GM04504 (cell line): Measurements from ENCODE around the gene SGCD.

ENCODE experiments used
- DNase-seq: peaks from one replicate; pipeline ENCODE4 v3.0.0-alpha.2; 2012; ENCODE audit warnings: low read depth

The SGCD gene

DNA sequence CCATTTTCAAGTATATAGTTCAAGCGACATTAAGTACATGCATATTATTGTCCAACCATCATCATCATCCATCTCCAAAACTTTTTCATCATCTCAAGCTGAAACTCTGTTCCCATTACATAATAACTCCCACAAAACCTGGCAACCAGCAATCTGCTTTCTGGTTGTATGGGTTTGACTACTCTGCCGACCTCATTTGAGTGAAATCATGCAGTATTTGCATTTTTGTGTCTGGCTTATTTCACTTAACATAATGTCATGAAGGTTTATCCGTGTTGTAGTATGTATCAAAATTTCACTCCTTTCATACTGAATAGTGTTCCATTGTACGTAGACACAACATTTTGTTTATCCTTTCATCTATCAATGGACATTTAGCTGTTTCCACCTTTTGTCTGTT, 74.8 kb downstream of the SGCD start:
- DNase-seq: no peak

DNA sequence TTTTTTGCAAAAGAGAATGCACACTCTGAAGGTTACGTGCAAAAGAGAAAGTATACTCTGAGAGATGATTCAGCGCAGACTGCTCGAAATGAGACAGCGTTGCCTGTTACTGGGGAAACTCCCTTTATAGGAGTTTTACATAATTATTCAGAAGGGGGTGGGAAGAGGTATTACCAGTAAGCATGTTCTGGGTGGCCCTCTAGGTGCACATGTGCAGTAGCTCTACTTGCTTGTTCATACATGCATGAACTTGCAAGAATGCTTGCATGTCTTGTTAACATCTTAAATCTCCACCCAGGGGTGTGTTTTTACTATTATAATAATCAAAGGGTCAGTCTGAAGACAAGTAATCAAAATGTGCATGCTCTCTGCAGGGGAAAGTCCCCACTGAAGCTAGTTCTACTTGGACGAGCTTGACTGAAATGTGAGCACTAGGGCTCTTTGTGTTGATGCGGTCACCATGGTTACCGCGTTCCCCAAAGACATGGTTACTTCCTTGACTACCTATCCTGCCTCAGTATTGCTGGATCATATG, 75.5 kb downstream of the SGCD start:
- DNase-seq: no peak

DNA sequence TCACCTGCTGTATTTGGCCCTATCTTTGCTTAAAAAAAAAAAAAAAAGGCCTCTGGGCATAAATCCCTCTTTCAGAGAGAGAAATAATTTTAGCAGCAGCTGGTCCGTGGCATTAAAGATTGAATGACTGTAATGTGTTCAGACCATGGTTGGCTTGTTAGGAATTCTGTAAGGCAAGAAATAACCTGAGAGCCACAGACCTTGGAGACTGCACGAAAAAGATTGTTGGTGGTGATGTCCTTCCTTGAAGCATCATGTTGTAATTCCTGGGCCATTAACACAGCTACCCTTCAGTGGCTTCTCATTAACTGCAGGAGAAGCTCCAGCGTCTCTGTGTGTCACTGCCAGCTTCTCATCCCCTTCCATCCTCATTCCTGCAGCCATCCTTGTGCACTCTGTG, 79.0 kb downstream of the SGCD start:
- no peak for DNase-seq

DNA sequence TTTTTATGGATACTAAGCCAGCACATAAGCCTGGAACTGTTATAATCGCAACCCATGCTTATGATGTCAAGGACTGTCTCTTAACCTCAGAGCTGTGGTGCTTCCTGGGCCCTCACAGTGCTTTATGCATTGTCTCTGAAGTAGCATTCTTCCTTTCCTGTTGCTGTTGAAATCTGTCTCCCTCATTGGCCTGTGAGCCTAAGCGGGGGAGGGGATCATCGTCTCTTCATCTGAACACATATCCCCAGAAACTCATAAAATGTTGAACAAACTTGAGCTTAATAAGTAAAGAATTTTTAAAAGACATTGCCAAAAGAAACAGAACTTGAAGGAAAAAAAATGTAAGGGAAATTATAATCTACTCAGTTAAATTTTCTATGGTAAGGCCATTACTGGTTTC, 80.3 kb downstream of the SGCD start:
- no peak for DNase-seq

DNA sequence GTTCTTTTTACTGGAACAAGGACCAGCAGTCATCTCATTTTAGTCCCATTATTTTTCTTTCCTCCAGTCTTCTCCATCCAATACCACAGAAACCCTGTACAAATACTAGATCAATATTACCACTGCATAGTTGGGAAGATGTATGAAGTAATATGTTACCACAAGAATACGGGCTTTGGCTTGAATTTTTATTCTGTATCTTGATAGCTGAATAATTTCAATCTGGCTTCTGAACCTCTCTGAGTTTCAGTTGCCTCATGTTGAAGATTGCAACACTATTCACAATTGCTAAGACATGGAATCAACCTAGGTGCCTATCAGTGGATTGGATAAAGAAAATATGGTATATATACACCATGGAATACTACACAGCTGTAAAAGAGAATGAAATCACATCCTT, 82.9 kb downstream of the SGCD start:
- DNase-seq: no peak

DNA sequence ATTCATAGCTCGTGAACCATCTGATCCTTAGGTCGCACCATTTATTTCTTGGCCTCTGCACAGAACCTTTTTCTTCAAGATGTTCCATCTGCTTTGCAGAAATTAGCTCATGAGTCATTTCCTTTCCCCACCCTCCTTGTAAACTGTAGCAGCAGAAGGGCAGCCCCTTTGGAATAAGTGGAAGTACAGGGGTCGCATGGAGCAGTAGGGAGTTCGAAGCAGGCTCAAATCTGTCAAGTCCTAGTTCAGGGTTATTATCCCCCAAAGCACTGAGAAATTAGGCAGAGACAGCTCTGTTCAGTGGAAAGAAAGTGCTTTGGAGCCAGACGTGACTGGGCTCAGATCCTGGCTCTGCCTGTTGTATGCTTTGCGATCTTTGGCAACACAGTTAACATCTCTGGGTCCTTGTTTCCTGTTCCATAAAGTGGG, 84.2 kb downstream of the SGCD start:
- peak; percentile 67 for DNase-seq

DNA sequence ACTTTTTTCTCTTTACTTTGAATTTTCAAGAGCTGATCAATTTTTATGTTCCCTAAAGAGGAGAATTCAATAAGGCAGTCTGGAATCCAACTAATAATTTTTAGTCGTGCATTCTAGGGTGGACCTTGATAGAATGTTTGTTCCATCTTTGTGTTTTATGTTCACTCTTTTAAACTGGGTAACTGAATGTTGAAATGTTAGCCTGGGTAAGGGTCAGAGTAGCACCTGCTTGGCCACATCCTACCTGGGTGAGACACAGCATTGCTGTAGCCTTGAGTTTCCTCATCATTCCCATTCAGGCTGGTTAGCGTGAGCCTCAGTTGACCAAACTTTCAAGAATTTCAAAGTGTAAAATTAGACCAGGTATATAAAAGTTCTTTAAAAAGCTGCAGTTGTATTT, 85.0 kb downstream of the SGCD start:
- DNase-seq: no peak

DNA sequence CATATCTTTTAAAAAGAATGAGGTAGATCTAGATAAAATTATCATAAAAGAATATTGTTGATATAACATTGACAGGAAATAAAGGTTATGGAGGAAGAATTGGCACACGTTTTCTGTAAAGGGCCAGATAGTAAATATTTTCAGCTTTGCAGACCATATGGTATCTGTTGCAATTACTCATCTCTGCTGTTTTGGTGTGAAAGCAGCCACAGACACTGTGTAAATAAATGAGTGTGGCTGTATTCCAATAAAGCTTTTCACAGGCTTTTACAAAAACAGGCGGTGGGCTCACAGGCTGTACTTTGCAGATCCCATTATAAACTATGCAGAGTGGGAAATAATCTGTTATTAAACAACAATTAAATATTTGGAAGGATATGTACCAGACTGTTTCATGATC, 87.4 kb downstream of the SGCD start:
- peak; percentile 21 for DNase-seq

DNA sequence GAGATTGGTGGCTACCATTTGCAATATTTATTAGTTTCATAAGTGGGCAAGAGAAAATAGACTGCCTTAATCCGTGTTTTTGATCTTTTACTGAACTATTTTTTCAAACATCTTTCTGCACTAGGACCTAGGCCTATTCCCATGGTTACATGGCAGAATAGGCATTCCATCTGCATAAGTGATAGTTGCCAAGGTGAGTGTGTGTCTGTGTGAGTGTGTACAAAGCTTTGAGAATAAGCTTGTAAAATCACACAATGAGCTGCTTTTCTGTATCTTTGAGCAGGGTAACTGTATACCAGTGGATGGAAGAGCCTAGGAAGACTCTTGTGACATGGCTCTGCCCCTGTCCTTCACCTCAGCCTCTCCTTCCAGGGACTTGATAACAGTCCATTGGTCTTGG, 92.7 kb downstream of the SGCD start:
- no peak for DNase-seq

DNA sequence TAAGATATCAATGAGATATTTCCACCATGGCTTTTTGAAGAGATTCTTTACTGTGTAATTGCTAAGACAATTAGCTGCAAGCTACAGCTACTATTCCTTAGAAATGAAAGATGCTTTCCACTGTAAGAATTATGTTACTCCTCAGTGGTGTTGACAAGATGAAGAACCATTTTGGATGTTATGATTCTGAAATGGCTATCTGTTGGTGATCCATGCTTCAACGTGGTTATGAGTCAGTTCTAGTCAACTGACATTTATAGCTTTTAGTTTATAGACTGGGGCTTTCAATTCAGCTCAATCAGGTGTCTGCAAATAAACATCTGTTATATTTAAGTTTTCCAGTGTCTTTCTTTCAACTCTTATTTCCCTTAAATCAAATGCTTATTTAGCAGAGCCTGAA, 93.7 kb downstream of the SGCD start:
- DNase-seq: peak; percentile 48

DNA sequence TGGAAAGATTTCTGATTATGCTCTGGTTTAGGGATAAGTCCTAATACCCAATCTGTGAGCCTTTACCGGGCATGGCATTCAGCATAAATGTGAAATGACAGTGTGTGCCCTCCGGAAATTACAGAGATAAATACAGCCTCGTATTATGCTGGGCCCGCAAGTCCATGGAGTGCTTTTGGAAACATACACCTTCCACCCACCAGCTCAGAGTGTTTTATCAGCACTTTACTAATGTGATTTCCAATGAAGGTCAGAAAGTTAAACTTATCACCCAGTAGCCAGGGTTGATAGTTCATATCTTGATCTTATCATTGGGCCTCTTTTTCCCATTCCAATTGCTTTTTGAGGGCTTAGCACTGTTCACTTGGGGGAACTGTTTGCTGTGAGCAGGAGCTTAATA, 94.8 kb downstream of the SGCD start:
- no peak for DNase-seq

DNA sequence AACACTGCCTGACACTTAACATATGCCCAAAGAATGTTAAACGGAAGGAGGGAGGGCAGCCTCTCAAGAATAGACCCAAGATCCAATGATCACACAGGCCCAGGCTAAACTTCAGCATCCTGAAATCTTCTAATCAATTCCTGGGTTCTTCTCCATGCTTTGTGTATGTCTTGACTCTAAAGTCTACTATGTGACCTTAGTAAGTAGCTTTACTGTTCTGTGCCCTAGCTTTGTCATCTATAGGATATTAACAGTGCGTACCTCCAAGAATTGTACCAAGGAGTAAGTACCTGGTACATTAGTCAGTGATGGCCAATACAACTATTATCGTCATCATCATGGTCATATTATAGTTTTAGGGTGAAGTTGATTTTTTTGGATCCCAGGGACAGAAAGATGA, 96.6 kb downstream of the SGCD start:
- no peak for DNase-seq

DNA sequence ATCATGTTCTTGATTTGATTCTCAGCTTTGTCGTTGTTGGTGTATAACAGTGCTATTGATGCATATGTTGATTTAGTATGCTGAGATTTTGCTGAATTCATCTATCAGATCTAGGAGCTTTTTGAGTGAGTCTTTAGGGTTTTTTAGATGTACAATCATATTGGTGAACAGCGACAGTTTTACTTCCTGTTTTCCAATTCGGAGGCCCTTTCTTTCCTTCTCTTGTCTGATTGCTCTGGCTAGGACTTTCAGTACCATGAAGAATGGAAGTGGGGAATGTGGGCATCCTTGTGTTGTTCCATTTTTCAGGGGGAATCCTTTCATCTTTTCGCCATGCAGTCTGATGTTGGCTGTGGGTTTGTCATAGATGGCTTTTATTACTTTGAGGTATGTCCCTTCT, 100.4 kb downstream of the SGCD start:
- no peak for DNase-seq

DNA sequence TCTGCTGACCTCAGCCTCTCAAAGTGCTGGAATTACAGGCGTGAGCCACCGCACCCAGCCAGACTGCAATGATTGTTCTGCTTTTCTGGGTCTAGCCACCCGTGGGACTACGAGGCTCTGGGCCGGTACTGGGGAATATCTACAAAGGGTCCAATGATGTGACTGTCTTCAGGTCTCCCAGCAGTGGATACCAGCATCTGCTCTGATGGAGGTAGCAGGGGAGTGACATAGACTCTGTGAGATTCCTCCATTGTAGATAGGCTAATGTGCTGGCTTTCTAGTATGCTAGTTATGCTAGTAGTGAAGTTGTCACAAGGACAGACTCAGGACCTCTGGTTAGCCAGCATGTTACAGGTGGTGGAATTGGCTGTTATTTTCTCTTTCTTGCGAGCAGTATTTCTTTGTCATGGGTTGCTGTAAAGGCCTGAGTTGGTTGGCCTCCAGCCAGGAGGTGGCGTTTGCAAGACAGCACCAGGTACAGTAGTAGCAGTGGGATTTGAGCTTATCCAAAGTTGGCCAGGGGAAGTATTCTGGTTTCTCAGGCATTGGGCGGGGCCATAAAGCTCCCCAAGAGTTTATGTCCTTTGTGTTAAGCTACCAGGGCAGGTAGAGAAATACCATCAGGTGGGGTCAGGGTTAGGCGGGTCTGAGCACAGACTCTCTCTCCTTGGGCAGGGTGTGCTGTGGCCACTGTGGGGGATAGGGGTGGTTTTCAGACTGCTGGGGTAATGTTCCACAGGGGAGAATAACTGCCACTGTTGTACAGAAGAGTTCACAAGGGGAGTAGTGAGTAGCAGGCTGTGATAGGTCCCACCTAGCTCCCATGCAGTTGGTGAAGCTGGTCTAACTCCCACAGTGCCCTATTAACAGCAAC, 105.2 kb downstream of the SGCD start:
- DNase-seq: no peak

DNA sequence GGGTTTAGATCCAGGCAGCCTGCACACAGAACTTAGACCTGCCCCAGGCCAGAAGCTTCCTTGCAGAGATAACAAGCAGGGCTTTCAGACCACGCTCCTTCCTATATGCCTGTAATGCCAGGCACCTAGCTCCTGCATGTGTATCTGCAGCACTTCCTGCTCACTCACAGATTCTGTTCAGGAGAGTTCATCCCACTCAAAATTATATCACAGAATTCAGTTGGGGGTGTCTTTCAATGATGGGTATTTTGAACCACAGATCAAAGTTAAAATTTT, 105.8 kb downstream of the SGCD start:
- no peak for DNase-seq

DNA sequence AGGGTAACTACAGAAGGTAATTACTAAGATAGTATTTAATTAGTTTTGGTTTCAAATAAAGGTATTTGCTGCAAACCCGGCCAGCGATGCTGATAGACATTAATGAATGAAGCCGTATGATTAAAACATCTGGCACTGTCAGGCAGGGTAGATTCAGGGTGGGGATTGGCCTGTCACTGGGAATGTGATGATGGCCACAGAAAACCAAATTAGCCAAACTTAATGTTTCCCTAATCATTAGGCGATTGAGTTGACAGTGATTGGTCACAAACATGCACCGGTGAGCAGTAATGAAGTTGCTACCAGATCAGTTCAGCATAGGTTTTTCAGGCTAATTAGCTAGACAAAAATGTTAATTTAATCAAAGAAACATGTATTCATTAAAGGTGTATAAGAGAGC, 107.5 kb downstream of the SGCD start:
- DNase-seq: no peak

DNA sequence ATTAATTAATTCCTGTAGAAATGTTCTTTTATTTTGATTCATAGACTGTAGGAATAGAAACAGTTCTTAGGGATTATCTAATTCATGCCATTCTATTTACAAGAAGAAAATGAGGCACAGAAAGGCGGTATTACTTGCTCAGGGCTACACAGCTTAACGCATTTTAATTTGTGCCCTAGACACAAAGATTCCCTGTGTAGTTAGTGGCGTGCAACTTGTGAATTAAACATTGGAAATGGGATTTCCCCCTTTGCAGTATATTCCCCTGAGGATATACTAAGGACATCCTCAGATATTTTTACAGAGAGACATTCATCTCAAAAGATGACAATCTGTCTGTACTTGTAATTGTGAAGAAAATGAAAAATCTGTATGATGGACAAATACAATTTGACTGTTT, 108.1 kb downstream of the SGCD start:
- no peak for DNase-seq

DNA sequence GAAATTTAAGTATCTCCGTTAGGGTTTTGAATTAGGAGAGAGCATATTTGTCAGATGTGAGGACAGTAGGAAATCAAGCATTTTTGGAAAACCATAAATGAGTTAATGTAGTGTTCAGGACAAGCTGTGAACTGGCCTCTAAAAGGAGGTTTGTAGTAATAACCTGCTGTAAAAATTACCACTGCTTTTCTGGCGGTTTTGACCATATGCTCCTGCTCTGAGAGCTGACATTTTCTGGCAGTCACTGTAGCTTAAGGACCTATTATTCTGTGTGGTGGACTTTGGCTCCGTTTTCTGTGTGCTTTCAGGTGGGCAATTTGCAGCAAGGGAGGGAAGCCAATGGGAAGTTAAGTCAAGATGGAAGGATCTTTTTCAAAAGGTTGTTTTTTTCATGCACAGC, 111.1 kb downstream of the SGCD start:
- no peak for DNase-seq

DNA sequence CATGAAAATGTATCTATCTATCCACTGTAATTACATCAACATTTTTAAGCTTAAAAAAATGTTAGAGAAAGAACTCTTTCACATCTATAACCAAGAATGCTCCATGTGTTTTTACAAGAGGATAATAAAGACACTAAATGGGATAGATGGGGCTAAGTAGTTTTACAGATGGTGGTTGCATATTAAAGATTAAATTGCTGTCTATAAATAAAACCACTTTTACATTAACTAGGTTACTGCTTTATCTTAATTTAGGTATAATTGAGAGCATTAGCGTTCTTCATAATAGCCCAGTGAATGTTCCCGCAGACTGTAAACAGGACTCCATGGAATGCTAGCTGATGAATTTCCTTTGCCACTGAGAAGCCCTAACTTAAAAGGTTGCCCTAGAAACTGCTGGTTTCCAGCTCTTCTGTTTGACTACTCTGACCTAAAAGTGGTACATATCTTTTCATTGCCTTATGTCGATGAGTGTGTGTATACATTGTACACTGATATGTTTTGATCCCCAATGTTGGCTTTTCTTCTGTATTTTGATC, 117.9 kb downstream of the SGCD start:
- no peak for DNase-seq

DNA sequence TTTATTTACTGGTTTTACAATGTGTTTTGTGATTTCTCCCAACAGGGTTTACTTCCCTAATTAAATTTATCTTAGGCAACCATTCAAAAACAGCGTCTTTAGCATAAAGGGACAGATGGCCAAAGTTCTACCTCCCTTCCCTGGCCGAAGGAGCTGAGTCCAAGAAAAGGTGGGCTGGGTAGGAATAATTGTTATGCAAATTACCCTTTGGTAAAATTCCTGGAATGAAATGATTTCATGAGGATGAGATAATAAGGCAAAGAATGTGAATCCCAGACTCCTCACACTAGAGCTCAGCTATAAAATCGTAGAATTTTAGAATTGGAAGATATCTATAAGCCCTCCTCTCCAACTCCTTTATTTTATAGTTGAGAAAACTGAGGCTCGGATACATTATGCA, 119.6 kb downstream of the SGCD start:
- DNase-seq: no peak

DNA sequence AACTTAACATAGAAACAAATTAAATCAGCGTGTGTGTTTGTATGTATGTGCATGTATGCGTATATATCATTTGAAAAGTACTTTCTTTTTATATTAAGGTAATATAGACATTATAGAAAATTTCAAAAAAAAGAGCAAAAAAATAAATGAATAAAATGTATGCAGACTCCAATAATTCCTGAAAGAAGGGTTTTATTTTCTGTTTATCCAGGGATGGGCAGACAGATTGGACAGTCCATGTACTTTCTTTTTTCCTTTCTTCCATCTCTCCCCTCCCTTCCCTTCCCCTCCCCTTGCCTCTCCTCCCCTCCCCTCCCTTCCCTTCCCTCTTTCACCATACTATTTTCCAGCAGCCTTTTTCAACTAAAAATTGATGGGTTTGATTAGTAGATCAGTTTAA, 123.8 kb downstream of the SGCD start:
- DNase-seq: no peak

DNA sequence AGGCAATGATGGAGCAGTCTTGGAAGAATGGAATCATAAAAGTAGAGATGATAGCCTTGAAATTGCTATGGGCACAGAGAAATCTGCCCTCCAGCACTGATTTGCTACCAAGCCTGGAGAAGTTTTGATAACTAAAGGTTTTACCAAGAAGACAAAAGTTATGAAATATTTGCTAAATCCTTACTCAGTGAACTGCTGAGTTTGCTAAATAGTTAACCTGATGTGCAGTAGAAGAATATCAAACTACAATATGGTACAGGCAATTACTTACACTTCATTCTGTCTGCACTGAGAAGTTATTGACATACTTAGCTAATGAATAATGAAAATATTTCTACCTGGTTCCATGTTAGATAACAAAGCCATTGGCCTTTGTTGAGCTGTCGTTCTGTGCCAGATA, 124.5 kb downstream of the SGCD start:
- no peak for DNase-seq

DNA sequence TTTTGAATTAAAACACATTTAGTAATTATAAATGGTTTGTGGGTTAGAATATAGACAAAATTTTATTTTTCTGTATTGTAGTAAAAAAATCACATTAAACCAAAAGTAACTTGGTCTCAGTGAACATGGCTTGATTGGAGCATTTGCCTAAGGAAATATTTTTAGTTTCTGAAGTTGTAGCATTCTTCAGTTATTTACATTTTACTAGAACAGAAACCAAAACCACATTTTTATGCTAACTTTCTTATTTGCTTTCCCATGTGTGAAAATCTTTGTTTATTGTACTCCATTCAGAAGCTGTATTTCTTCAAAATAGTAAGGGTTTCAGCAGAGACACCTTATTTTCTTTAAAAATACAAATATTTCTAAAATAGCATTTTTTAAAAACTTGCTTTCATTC, 129.9 kb downstream of the SGCD start:
- DNase-seq: no peak

DNA sequence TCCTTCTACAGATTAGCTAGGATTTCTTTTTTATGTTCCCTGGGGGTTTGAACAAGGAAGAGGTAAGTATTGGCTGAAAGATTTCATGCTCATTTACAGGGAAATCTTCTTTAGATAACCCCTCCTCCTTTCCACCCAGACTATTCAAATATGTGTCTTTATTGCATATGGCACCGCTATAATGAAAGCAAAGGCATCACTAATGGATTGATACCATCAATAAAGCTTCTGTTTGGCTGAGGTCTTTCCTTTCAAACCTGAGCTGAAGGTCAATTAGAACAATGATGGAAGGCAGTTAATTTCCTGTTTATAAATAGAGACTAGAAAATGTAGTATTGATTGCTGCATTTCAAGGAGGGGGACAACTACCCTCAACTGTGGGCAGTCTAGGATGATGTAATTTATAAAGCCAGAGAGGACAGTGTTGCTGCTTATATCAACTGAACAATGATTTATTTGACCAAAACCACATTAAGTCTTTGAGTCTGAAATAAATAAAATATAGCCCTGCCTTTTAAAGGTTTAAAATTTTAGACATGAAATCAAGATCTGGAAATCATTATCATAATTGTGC, 132.9 kb downstream of the SGCD start:
- no peak for DNase-seq
